Fibroblast of lung (primary cell): Measurements from ENCODE around the gene SNRK. TPM values are rescaled to one million over a fixed set of nuclear protein-coding genes. Genes with fewer than 3 reads are reported as not detected.
A peak's percentile ranks its signal among the peaks of the same experiment; 100 is the strongest.

Experiments
- DNase-seq, 2 donors: peaks; one replicate each; pipeline versions ENCODE4 v3.0.0 to v3.0.0-alpha.2; 2010; ENCODE audit warnings: low read depth in 2 of 2
- H2AFZ ChIP-seq: 2 replicates; pipeline ENCODE4 v1.5.1; 2012; ENCODE audit warnings: low read length, control low read depth, inconsistent platforms
- H3K27ac ChIP-seq: 2 replicates; pipeline ENCODE4 v1.5.1; 2011; ENCODE audit warnings: low read length, control low read depth; ENCODE audit not compliant: insufficient read depth
- H3K27me3 ChIP-seq: 2 replicates; pipeline ENCODE4 v1.5.1; 2011; ENCODE audit warnings: mild to moderate bottlenecking, low read length; ENCODE audit not compliant: control insufficient read depth, insufficient read depth
- H3K36me3 ChIP-seq: 2 replicates; pipeline ENCODE4 v1.5.1; 2011; ENCODE audit warnings: low read length; ENCODE audit not compliant: control insufficient read depth, insufficient read depth
- H3K4me1 ChIP-seq: 2 replicates; pipeline ENCODE4 v1.5.1; 2011; ENCODE audit warnings: low read length; ENCODE audit not compliant: control insufficient read depth, insufficient read depth; ENCODE audit errors: extremely low read depth
- H3K4me2 ChIP-seq: 2 replicates; pipeline ENCODE4 v1.5.1; 2011; ENCODE audit warnings: low read length, control low read depth; ENCODE audit not compliant: insufficient read depth; ENCODE audit errors: extremely low read depth
- H3K4me3 ChIP-seq, 4 experiments: fragments of 200-600 bp in 1 of 4; sonication (generic) in 1 of 4; replicated peaks in 1 of 4; 2 replicates each; pipeline ENCODE4 v1.5.1; 2011 to 2016; ENCODE audit warnings: low read length in 4 of 4, low read depth in 3 of 4, mild to moderate bottlenecking in 3 of 4, control low read depth in 2 of 4, inconsistent platforms in 1 of 4, mixed read lengths in 1 of 4; ENCODE audit not compliant: insufficient read depth in 1 of 4; ENCODE audit errors: control extremely low read depth in 1 of 4
- H3K79me2 ChIP-seq: 2 replicates; pipeline ENCODE4 v1.5.1; 2012; ENCODE audit warnings: mild to moderate bottlenecking, low read length, inconsistent platforms; ENCODE audit not compliant: control insufficient read depth, insufficient read depth
- H3K9ac ChIP-seq: 2 replicates; pipeline ENCODE4 v1.5.1; 2011; ENCODE audit warnings: mild to moderate bottlenecking, low read length, control low read depth; ENCODE audit not compliant: insufficient read depth
- H3K9me3 ChIP-seq: 2 replicates; pipeline ENCODE4 v1.5.1; 2012; ENCODE audit warnings: low read depth, low read length; ENCODE audit not compliant: control insufficient read depth, insufficient read depth
- H4K20me1 ChIP-seq: 2 replicates; pipeline ENCODE4 v1.5.1; 2011; ENCODE audit warnings: low read length; ENCODE audit not compliant: control insufficient read depth, insufficient read depth; ENCODE audit errors: extremely low read depth
- EZH2 ChIP-seq: IDR thresholded peaks from 2 replicates; pipeline ENCODE4 v1.5.1; 2012; ENCODE audit warnings: low read length, control low read depth, mild to moderate bottlenecking; ENCODE audit errors: missing control alignments
- polyA minus RNA-seq: library from RNA; depleted of rRNA, polyadenylated mRNA; stranded (reverse); fragments of >200 nt; gene quantifications from 2 replicates; pipeline ENCODE4 v1.2.3, GENCODE V29; 2011; ENCODE audit warnings: low replicate concordance
- polyA plus RNA-seq, 2 donors: library from polyadenylated mRNA; depleted of rRNA in 1 of 2; stranded (reverse) in 1 of 2; unstranded in 1 of 2; fragments of >200 nt; gene quantifications; 2 replicates each; pipeline ENCODE4 v1.2.1, GENCODE V29; 2011 to 2012; ENCODE audit warnings: missing spikeins in 1 of 2
- total RNA-seq: library from RNA; depleted of rRNA; stranded (reverse); fragments of >200 nt; gene quantifications from 2 replicates; pipeline ENCODE4 v1.2.1, GENCODE V29; 2014
- TF ChIP-seq, protein P1 (sequence below), 2 donors: IDR thresholded peaks in 1 of 2; conservative IDR thresholded peaks in 1 of 2; 1 replicate in 1 of 2; 2 replicates in 1 of 2; pipeline ENCODE4 v1.5.1; 2011 to 2012; ENCODE audit warnings: low read length in 2 of 2, control low read depth in 1 of 2, inconsistent platforms in 1 of 2, low read depth in 1 of 2, mild to moderate bottlenecking in 1 of 2

SNRK gene
- 22.3 and 22.6 TPM in 2 replicates for total RNA-seq
- polyA plus RNA-seq: 9.1 and 11.9 TPM in 2 replicates
- 7.0 and 10.3 TPM in 2 replicates for polyA plus RNA-seq (2012)
- polyA minus RNA-seq: 34.7 and 35.0 TPM in 2 replicates

DNA sequence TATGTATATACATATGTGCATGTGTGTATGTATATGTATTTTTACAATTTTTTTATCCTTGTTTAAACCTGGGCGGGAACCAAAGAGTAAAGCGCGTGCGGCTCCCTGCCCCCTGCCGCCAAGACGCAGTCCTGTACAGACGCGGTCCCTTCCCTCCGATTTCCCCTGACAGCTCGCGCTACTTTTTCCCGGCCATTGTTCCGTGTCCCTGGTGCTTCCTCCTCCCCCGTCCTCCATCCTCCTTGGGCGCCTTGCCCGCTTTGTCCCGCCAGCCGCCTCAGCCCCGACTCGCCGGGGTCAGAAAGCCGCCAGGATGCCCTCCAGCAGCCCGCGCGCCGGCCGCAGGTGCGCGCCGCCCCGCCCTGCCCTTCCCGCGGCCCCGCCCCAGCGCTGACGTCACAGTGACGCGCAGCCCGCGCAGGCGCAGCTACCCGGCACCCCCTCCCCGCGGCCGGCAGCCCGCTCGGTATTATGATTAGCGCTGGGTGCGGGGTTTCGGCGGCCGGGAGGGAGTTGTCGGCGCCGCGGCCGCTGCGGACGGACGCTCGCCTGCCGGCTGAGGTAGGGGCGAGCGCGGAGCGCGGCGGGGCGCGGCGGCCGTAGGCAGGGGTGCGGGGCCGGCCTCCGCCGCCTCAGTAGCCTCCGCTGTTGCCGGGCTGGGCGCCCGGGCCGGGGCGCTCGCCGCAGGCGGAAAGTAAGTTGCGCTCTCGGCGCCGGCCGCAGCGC is at the start of gene SNRK:
SNRK (plus strand) TSS at position 426 of the 726 bp plus-strand sequence. CDS start 16,664 bp downstream, outside the sequence.
- no peaks in the 10 kb centered on the region for H3K9me3 ChIP-seq
- peak within 1 kb of the TSS; percentile 96 for H3K4me2 ChIP-seq
- no peaks in the 10 kb centered on the region for H4K20me1 ChIP-seq
- H3K79me2 ChIP-seq: peaks cover 41% of the 10 kb centered on the region
- peak within 1 kb of the TSS; percentile 63 to 90 (median 80) for H3K4me3 ChIP-seq
- DNase-seq: peak; percentile 66 to 73
- peaks cover 12% of the 10 kb centered on the region for H3K4me1 ChIP-seq
- peak within 1 kb of the TSS; percentile 85 for H3K9ac ChIP-seq
- no peak for TF ChIP-seq EZH2
- TF ChIP-seq, protein P1, sequence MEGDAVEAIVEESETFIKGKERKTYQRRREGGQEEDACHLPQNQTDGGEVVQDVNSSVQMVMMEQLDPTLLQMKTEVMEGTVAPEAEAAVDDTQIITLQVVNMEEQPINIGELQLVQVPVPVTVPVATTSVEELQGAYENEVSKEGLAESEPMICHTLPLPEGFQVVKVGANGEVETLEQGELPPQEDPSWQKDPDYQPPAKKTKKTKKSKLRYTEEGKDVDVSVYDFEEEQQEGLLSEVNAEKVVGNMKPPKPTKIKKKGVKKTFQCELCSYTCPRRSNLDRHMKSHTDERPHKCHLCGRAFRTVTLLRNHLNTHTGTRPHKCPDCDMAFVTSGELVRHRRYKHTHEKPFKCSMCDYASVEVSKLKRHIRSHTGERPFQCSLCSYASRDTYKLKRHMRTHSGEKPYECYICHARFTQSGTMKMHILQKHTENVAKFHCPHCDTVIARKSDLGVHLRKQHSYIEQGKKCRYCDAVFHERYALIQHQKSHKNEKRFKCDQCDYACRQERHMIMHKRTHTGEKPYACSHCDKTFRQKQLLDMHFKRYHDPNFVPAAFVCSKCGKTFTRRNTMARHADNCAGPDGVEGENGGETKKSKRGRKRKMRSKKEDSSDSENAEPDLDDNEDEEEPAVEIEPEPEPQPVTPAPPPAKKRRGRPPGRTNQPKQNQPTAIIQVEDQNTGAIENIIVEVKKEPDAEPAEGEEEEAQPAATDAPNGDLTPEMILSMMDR (conservative IDR thresholded peaks at IDR 0.05 in 1 of 2, IDR thresholded peaks at IDR 0.05 in 1 of 2; ENCODE audit: low read depth in 1 of 2, low read length in 2 of 2): peak in 1 of 2 donors; percentile 40
- H2AFZ ChIP-seq: peak within 1 kb of the TSS; percentile 87
- peak within 1 kb of the TSS; percentile 67 for H3K27ac ChIP-seq
- no peaks in the 10 kb centered on the region for H3K36me3 ChIP-seq
- no peaks in the 10 kb centered on the region for H3K27me3 ChIP-seq

- H4K20me1 ChIP-seq: no peaks in the 10 kb centered on the region
- peaks cover 2% of the 10 kb centered on the region for H3K27me3 ChIP-seq
- no peak for TF ChIP-seq EZH2
- TF ChIP-seq, protein P1 (conservative IDR thresholded peaks at IDR 0.05 in 1 of 2, IDR thresholded peaks at IDR 0.05 in 1 of 2; ENCODE audit: low read depth in 1 of 2, low read length in 2 of 2): no peak
- DNase-seq: no peak
- no peaks in the 10 kb centered on the region for H3K4me1 ChIP-seq
- no peak overlapping the region for H3K9ac ChIP-seq
- H3K4me3 ChIP-seq: no peak overlapping the region
- H3K4me2 ChIP-seq: no peak overlapping the region
- H3K27ac ChIP-seq: no peak overlapping the region
- H2AFZ ChIP-seq: no peak overlapping the region
- no peaks in the 10 kb centered on the region for H3K36me3 ChIP-seq
- no peaks in the 10 kb centered on the region for H3K9me3 ChIP-seq
- H3K79me2 ChIP-seq: no peaks in the 10 kb centered on the region
These were observed 47.5 kb upstream of the SNRK start for GRCh38 chr3:43238801-43239200.

DNA sequence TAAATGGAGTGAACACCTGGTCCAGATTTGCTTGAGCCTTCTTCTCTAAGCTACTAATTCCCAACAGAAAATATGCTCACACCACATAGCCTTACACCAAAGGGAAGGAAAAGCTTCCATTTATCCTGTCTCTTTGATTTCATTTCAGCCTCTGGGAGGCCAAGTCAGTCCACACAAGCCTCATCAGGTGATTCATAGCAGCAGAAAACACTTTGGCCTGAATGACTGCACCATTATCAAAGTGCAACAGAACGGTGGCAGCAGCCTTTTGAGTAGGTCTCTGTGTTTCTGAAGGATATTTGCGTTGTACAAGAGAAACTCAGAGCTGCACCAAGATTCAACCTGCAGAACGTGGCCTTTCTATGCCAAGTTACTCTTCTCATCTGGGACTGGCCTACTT is 46.6 kb upstream of the SNRK start:
- H4K20me1 ChIP-seq: no peaks in the 10 kb centered on the region
- H3K27me3 ChIP-seq: peaks cover 2% of the 10 kb centered on the region
- no peaks in the 10 kb centered on the region for H3K4me1 ChIP-seq
- no peak overlapping the region for H3K4me2 ChIP-seq
- no peaks in the 10 kb centered on the region for H3K9me3 ChIP-seq
- H2AFZ ChIP-seq: no peak overlapping the region
- H3K4me3 ChIP-seq: no peak overlapping the region
- no peaks in the 10 kb centered on the region for H3K79me2 ChIP-seq
- H3K9ac ChIP-seq: no peak overlapping the region
- no peaks in the 10 kb centered on the region for H3K36me3 ChIP-seq
- H3K27ac ChIP-seq: no peak overlapping the region
- no peak for DNase-seq
- no peak for TF ChIP-seq EZH2
- TF ChIP-seq, protein P1 (conservative IDR thresholded peaks at IDR 0.05 in 1 of 2, IDR thresholded peaks at IDR 0.05 in 1 of 2; ENCODE audit: low read depth in 1 of 2, low read length in 2 of 2): no peak
